ENCODE results near the gene FYN. TPM values are rescaled to one million over a fixed set of nuclear protein-coding genes. Genes with fewer than 3 reads are reported as not detected.

The FYN gene
- polyA plus RNA-seq, 3 donors = 88.4 to 149 (median 114) TPM

- intact Hi-C loops (cut with micrococcal nuclease) = no loop called here
- Histone ChIP-seq H3K4me3 (replicated peaks in 1 of 3; ENCODE audit: low read depth in 2 of 3, low read length in 3 of 3) (no peak overlapping the region), H3K4me1 (ENCODE audit: control insufficient read depth in 1 of 2, insufficient read depth in 2 of 2, low read length in 2 of 2) (no peaks in the 10 kb centered on the region), H3K9ac (ENCODE audit: insufficient read depth, low read length, poor library complexity, severe bottlenecking) (no peak overlapping the region), H3K9me3 (replicated peaks in 1 of 2; ENCODE audit: control insufficient read depth in 1 of 2, insufficient read depth in 1 of 2, low read length in 2 of 2) (no peaks in the 10 kb centered on the region), H3K27ac (ENCODE audit: low read depth in 1 of 2, low read length in 2 of 2) (no peak overlapping the region), H3K27me3 (ENCODE audit: control insufficient read depth in 2 of 2, insufficient read depth in 2 of 2, low read length in 2 of 2) (no peaks in the 10 kb centered on the region), H3K79me2 (ENCODE audit: insufficient read depth, low read length) (peaks cover 100% of the 10 kb centered on the region), H4K20me1 (ENCODE audit: insufficient read depth, low read length) (peaks cover 100% of the 10 kb centered on the region), H2AFZ (ENCODE audit: insufficient read depth, low read depth, low read length, poor library complexity, severe bottlenecking) (no peak overlapping the region), H3K36me3 (replicated peaks in 1 of 2; ENCODE audit: control insufficient read depth in 1 of 2, insufficient read depth in 2 of 2, low read length in 2 of 2) (peaks cover 0 to 9% of the 10 kb centered on the region in 2 donors), H3K4me2 (replicated peaks; ENCODE audit: extremely low read depth, low read length, poor library complexity, severe bottlenecking) (no peak overlapping the region)
- peaks cover 28 to 37% of the 10 kb centered on the region in 2 donors for H3K36me3 Mint-ChIP-seq
- peaks cover 1 to 2% (median 2%) of the 10 kb centered on the region in 3 donors for H3K27me3 Mint-ChIP-seq (ENCODE audit: low read depth in 3 of 3)
- DNase-seq = no peak
- WGBS (ENCODE audit: insufficient coverage) = 90% methylated on average over 5 of the region's 6 CpGs
- H3K4me3 Mint-ChIP-seq = no peak overlapping the region
- no peaks in the 10 kb centered on the region for H3K9me3 Mint-ChIP-seq
- no peak overlapping the region for H3K27ac Mint-ChIP-seq
- H3K4me1 Mint-ChIP-seq = peaks cover 49% of the 10 kb centered on the region
- TF ChIP-seq CTCF (IDR thresholded peaks at IDR 0.05) = no peak
Observed at GRCh38 chr6:111862741-111863140, 10.5 kb downstream of the FYN start.

GRCh38 chr6:111862314-111862713 lies 10.9 kb downstream of the FYN start:
- no peak overlapping the region for H3K4me2 ChIP-seq (replicated peaks; ENCODE audit: extremely low read depth, low read length, poor library complexity, severe bottlenecking)
- no peaks in the 10 kb centered on the region for H3K9me3 ChIP-seq (replicated peaks in 1 of 2; ENCODE audit: control insufficient read depth in 1 of 2, insufficient read depth in 1 of 2, low read length in 2 of 2)
- H4K20me1 ChIP-seq (ENCODE audit: insufficient read depth, low read length) = peaks cover 100% of the 10 kb centered on the region
- no peak overlapping the region for H3K27ac Mint-ChIP-seq
- H3K4me1 ChIP-seq (ENCODE audit: control insufficient read depth in 1 of 2, insufficient read depth in 2 of 2, low read length in 2 of 2) = no peaks in the 10 kb centered on the region
- no peak for DNase-seq
- no peaks in the 10 kb centered on the region for H3K9me3 Mint-ChIP-seq
- H2AFZ ChIP-seq (ENCODE audit: insufficient read depth, low read depth, low read length, poor library complexity, severe bottlenecking) = no peak overlapping the region
- no peak overlapping the region for H3K4me3 Mint-ChIP-seq
- no peak overlapping the region for H3K27ac ChIP-seq (ENCODE audit: low read depth in 1 of 2, low read length in 2 of 2)
- no peaks in the 10 kb centered on the region for H3K27me3 ChIP-seq (ENCODE audit: control insufficient read depth in 2 of 2, insufficient read depth in 2 of 2, low read length in 2 of 2)
- no peak overlapping the region for H3K4me3 ChIP-seq (replicated peaks in 1 of 3; ENCODE audit: low read depth in 2 of 3, low read length in 3 of 3)
- H3K4me1 Mint-ChIP-seq = peaks cover 47% of the 10 kb centered on the region
- peaks cover 0 to 9% of the 10 kb centered on the region in 2 donors for H3K36me3 ChIP-seq (replicated peaks in 1 of 2; ENCODE audit: control insufficient read depth in 1 of 2, insufficient read depth in 2 of 2, low read length in 2 of 2)
- TF ChIP-seq CTCF (IDR thresholded peaks at IDR 0.05) = no peak
- peaks cover 0 to 2% (median 1%) of the 10 kb centered on the region in 3 donors for H3K27me3 Mint-ChIP-seq (ENCODE audit: low read depth in 3 of 3)
- WGBS (ENCODE audit: insufficient coverage) = 100% methylated on average over 2 of the region's 5 CpGs
- intact Hi-C loops (cut with micrococcal nuclease) = no loop called here
- no peak overlapping the region for H3K9ac ChIP-seq (ENCODE audit: insufficient read depth, low read length, poor library complexity, severe bottlenecking)
- H3K36me3 Mint-ChIP-seq = peaks cover 24 to 32% of the 10 kb centered on the region in 2 donors
- peaks cover 100% of the 10 kb centered on the region for H3K79me2 ChIP-seq (ENCODE audit: insufficient read depth, low read length)

All from CD14-positive monocyte (primary cell).